A549 (cell line): ENCODE results near the gene CCDC70. TPM values are rescaled to one million over a fixed set of nuclear protein-coding genes. Genes with fewer than 3 reads are reported as not detected.

Source experiments
- ATAC-seq, 2 experiments: fragments of 200-7000 bp in 1 of 2; fragments of >200 bp in 1 of 2; cut with Nextera tagmentation in 1 of 2; cut with Tn5 transposase in 1 of 2; 3 replicates each; pipeline versions ENCODE4 v1.8.0 to v1.9.1; 2018 to 2020; ENCODE audit warnings: mild to moderate bottlenecking in 1 of 2, moderate library complexity in 1 of 2
- CTCF ChIA-PET: fragments of 300-600 bp; sonication (Branson Sonifier 250); formaldehyde crosslinking; extraction: SDS; loops from one replicate; lab custom pipeline; 2021; ENCODE audit warnings: antibody characterized with exemption, inconsistent platforms; lab: Yijun Ruan, JAX
- POLR2A ChIA-PET: fragments of 350-600 bp; formaldehyde crosslinking; extraction: SDS; loops from one replicate; lab custom pipeline; 2021; ENCODE audit warnings: antibody characterized with exemption, inconsistent platforms; lab: Yijun Ruan, JAX
- DNase-seq, 2 experiments: peaks; one replicate each; pipeline versions ENCODE4 v3.0.0 to v3.0.0-alpha.2; 2011 to 2016; ENCODE audit warnings: low read depth in 1 of 2, low spot score in 1 of 2
- FAIRE-seq: peaks from 2 replicates; lab custom pipeline; 2011; peaks lifted over from hg19 to GRCh38; lab: Jason Lieb, UNC
- H3K27ac ChIP-seq, 2 experiments: fragments of >200 bp; sonication (Bioruptor Twin); formaldehyde crosslinking; 3 replicates each; pipeline ENCODE4 v1.5.1; 2016 to 2017
- H3K4me1 ChIP-seq: fragments of >200 bp; sonication (Bioruptor Twin); formaldehyde crosslinking; 3 replicates; pipeline ENCODE4 v1.6.1; 2016
- H3K4me2 ChIP-seq: fragments of >200 bp; sonication (Bioruptor Twin); formaldehyde crosslinking; 3 replicates; pipeline ENCODE4 v1.6.1; 2016
- H3K4me3 ChIP-seq: fragments of >200 bp; sonication (Bioruptor Twin); formaldehyde crosslinking; 3 replicates; pipeline ENCODE4 v1.5.1; 2016
- H3K9me3 ChIP-seq: fragments of >200 bp; sonication (Bioruptor Twin); formaldehyde crosslinking; 3 replicates; pipeline ENCODE4 v1.6.1; 2016
- BHLHE40 ChIP-seq: IDR thresholded peaks from 2 replicates; pipeline ENCODE4 v1.6.1; 2012; ENCODE audit warnings: low read depth, low read length, inconsistent platforms
- CBX2 ChIP-seq: fragments of 200-600 bp; sonication (generic); IDR thresholded peaks from 2 replicates; pipeline ENCODE4 v1.6.1; 2016; ENCODE audit warnings: low read depth, mild to moderate bottlenecking, borderline replicate concordance
- CBX8 ChIP-seq: fragments of 200-600 bp; sonication (generic); IDR thresholded peaks from 2 replicates; pipeline ENCODE4 v1.6.1; 2016
- CEBPB ChIP-seq, 2 experiments: fragments of >200 bp in 1 of 2; sonication (Bioruptor Twin) in 1 of 2; formaldehyde crosslinking in 1 of 2; IDR thresholded peaks; 2 replicates each; pipeline ENCODE4 v1.6.1; 2012 to 2016
- CHD4 ChIP-seq: fragments of 200-600 bp; sonication (generic); IDR thresholded peaks from 2 replicates; pipeline ENCODE4 v1.6.1; 2016; ENCODE audit warnings: antibody characterized with exemption, mild to moderate bottlenecking, borderline replicate concordance
- EHMT2 ChIP-seq: fragments of 200-600 bp; sonication (generic); IDR thresholded peaks from 2 replicates; pipeline ENCODE4 v1.6.1; 2016; ENCODE audit warnings: antibody characterized with exemption, low read depth, mild to moderate bottlenecking, moderate library complexity
- EP300 ChIP-seq, 2 experiments: fragments of >200 bp; sonication (Bioruptor Twin); formaldehyde crosslinking; IDR thresholded peaks; 2 replicates in 1 of 2; 3 replicates in 1 of 2; pipeline ENCODE4 v1.6.1; 2016 to 2017
- ESRRA ChIP-seq: fragments of 150-350 bp; IDR thresholded peaks from 2 replicates; pipeline ENCODE4 v1.6.1; 2014; ENCODE audit warnings: mild to moderate bottlenecking, low read length, borderline replicate concordance
- FOXS1 ChIP-seq: fragments of 250-450 bp; sonication (Bioruptor Pico); IDR thresholded peaks from 2 replicates; pipeline ENCODE4 v1.5.0; 2020; ENCODE audit warnings: mild to moderate bottlenecking, moderate library complexity
- GATA3 ChIP-seq: IDR thresholded peaks from 2 replicates; pipeline ENCODE4 v1.6.1; 2012; ENCODE audit warnings: borderline replicate concordance
- HEYL ChIP-seq: fragments of 250-450 bp; sonication (Bioruptor Pico); IDR thresholded peaks from 2 replicates; pipeline ENCODE4 v1.8.0; 2021; ENCODE audit warnings: mild to moderate bottlenecking, moderate library complexity
- HOXB13 ChIP-seq: fragments of 250-450 bp; sonication (Bioruptor Pico); IDR thresholded peaks from 2 replicates; pipeline ENCODE4 v1.5.0; 2020; ENCODE audit warnings: low read depth, mild to moderate bottlenecking, moderate library complexity
- HOXB5 ChIP-seq: fragments of 250-450 bp; sonication (Bioruptor Pico); IDR thresholded peaks from 2 replicates; pipeline ENCODE4 v1.5.0; 2020; ENCODE audit warnings: mild to moderate bottlenecking, moderate library complexity
- MAZ ChIP-seq: fragments of 150-350 bp; IDR thresholded peaks from 2 replicates; pipeline ENCODE4 v1.6.1; 2014; ENCODE audit warnings: antibody characterized with exemption, low read depth, low read length, borderline replicate concordance
- NFE2L2 ChIP-seq: fragments of 150-350 bp; conservative IDR thresholded peaks from 2 replicates; pipeline ENCODE4 v1.6.1; 2014; ENCODE audit warnings: low read length
- NR3C1 ChIP-seq: fragments of >200 bp; sonication (Bioruptor Twin); formaldehyde crosslinking; IDR thresholded peaks from 3 replicates; pipeline ENCODE4 v1.6.1; 2017
- PHF8 ChIP-seq: fragments of 200-600 bp; sonication (generic); IDR thresholded peaks from 2 replicates; pipeline ENCODE4 v1.6.1; 2016; ENCODE audit warnings: low read depth, mild to moderate bottlenecking, antibody characterized with exemption, moderate library complexity, borderline replicate concordance
- POLR2AphosphoS2 ChIP-seq: conservative IDR thresholded peaks from 2 replicates; pipeline ENCODE4 v1.6.1; 2012; ENCODE audit warnings: low read length, improper control_type of control experiment, inconsistent platforms
- TP53 ChIP-seq: fragments of 250-450 bp; sonication (Bioruptor Pico); IDR thresholded peaks from 2 replicates; pipeline ENCODE4 v1.5.0; 2021; ENCODE audit warnings: mild to moderate bottlenecking, moderate library complexity
- ZC3H11A ChIP-seq: fragments of 450-650 bp; IDR thresholded peaks from 2 replicates; pipeline ENCODE4 v1.6.1; 2014; ENCODE audit warnings: antibody characterized with exemption, mild to moderate bottlenecking
- ZNF302 ChIP-seq: fragments of 250-450 bp; sonication (Bioruptor Pico); IDR thresholded peaks from 2 replicates; pipeline ENCODE4 v1.9.0; 2021; ENCODE audit warnings: inconsistent platforms, mild to moderate bottlenecking, moderate library complexity
- WGBS: methylation state at CpG from one replicate; pipeline ENCODE4 v1.1.6; 2017; ENCODE audit errors: missing lambda C conversion rate; 5-methylcytosine and 5-hydroxymethylcytosine counted together
- polyA plus RNA-seq, 4 experiments: library from polyadenylated mRNA; depleted of rRNA in 3 of 4; stranded (reverse); fragments of >200 nt; fragmentation: RNase III in 1 of 4; extraction: RNeasy Plus Mini Kit Qiagen cat#74134 plus additional on column Dnase treatment in 1 of 4; gene quantifications; 2 replicates in 3 of 4; 3 replicates in 1 of 4; pipeline ENCODE4 v1.2.3, GENCODE V29; 2011 to 2017
- TF ChIP-seq, protein P1 (sequence below): fragments of 150-350 bp; IDR thresholded peaks from 2 replicates; pipeline ENCODE4 v1.6.1; 2014; ENCODE audit warnings: low read depth, mild to moderate bottlenecking, low read length
- TF ChIP-seq, protein P2 (sequence below): fragments of >200 bp; sonication (Bioruptor Twin); formaldehyde crosslinking; IDR thresholded peaks from 3 replicates; pipeline ENCODE4 v1.5.1; 2016
- TF ChIP-seq, protein P3 (sequence below): fragments of 250-450 bp; sonication (Bioruptor Pico); IDR thresholded peaks from 2 replicates; pipeline ENCODE4 v1.5.0; 2020; ENCODE audit warnings: low read depth, mild to moderate bottlenecking, moderate library complexity
- TF ChIP-seq, protein P4 (sequence below): fragments of 200-600 bp; sonication (generic); IDR thresholded peaks from 2 replicates; pipeline ENCODE4 v1.6.1; 2016; ENCODE audit warnings: antibody characterized with exemption, mild to moderate bottlenecking, moderate library complexity
- TF ChIP-seq, protein P5 (sequence below): fragments of >200 bp; sonication (Bioruptor Twin); formaldehyde crosslinking; IDR thresholded peaks from 2 replicates; pipeline ENCODE4 v1.6.1; 2016

CCDC70 gene
- polyA plus RNA-seq, 2 of the 4 experiments (the other 2 are of a cell fraction), result not detected

DNA sequence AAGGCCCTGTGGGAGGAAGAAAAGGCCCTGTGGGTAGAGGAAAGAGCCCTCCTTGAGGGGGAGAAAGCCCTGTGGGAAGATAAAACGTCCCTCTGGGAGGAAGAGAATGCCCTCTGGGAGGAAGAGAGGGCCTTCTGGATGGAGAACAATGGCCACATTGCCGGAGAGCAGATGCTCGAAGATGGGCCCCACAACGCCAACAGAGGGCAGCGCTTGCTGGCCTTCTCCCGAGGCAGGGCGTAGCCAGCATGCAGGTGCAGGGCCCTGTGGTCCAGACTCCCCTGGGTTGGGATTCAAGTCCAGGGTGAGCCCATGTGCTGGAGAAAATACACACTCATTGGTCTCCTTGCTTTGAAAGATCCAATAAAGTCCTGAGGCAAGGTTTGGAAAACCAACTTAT, 4.1 kb downstream of the CCDC70 start (continued):
- no peak for TF ChIP-seq CEBPB (IDR thresholded peaks at IDR 0.05)

DNA sequence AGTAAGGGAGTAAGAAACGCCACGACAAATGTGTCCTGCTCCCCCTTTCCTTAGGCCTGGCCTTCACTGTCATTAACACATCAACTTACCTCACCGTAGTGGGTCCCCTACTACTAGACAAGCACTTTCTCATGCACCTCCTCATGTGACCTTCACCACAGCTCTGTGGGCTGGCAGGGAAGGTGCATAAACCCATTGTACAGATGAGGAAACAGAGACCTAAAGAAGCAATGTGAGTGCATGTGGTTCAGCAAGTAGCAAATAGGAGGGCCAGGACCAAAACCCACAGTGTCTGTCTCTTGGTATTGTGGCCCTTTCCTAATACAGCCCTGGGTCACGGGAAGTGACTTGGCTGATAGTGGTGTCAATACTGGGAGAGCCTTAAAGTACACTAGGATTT, 5.3 kb downstream of the CCDC70 start:
- CTCF ChIA-PET, result no interaction called here
- Histone ChIP-seq H3K4me2 (no peak overlapping the region), H3K4me3 (no peak overlapping the region), H3K27ac (no peak overlapping the region), H3K4me1 (no peaks in the 10 kb centered on the region), H3K9me3 (no peaks in the 10 kb centered on the region)
- TF ChIP-seq EHMT2 (no peak), CBX2 (no peak), HEYL (CRISPR knock-in tag) (no peak), NR3C1 (no peak), ESRRA (no peak), CEBPB (IDR thresholded peaks at IDR 0.05) (no peak), TP53 (CRISPR knock-in tag) (no peak), PHF8 (no peak), ZNF302 (CRISPR knock-in tag) (no peak), HOXB13 (CRISPR knock-in tag) (no peak), NFE2L2 (no peak), POLR2AphosphoS2 (no peak)
- TF ChIP-seq, protein P1, sequence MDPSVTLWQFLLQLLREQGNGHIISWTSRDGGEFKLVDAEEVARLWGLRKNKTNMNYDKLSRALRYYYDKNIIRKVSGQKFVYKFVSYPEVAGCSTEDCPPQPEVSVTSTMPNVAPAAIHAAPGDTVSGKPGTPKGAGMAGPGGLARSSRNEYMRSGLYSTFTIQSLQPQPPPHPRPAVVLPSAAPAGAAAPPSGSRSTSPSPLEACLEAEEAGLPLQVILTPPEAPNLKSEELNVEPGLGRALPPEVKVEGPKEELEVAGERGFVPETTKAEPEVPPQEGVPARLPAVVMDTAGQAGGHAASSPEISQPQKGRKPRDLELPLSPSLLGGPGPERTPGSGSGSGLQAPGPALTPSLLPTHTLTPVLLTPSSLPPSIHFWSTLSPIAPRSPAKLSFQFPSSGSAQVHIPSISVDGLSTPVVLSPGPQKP, result no peak
- TF ChIP-seq, protein P2, sequence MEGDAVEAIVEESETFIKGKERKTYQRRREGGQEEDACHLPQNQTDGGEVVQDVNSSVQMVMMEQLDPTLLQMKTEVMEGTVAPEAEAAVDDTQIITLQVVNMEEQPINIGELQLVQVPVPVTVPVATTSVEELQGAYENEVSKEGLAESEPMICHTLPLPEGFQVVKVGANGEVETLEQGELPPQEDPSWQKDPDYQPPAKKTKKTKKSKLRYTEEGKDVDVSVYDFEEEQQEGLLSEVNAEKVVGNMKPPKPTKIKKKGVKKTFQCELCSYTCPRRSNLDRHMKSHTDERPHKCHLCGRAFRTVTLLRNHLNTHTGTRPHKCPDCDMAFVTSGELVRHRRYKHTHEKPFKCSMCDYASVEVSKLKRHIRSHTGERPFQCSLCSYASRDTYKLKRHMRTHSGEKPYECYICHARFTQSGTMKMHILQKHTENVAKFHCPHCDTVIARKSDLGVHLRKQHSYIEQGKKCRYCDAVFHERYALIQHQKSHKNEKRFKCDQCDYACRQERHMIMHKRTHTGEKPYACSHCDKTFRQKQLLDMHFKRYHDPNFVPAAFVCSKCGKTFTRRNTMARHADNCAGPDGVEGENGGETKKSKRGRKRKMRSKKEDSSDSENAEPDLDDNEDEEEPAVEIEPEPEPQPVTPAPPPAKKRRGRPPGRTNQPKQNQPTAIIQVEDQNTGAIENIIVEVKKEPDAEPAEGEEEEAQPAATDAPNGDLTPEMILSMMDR, result no peak
- TF ChIP-seq, protein P3, sequence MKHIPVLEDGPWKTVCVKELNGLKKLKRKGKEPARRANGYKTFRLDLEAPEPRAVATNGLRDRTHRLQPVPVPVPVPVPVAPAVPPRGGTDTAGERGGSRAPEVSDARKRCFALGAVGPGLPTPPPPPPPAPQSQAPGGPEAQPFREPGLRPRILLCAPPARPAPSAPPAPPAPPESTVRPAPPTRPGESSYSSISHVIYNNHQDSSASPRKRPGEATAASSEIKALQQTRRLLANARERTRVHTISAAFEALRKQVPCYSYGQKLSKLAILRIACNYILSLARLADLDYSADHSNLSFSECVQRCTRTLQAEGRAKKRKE (CRISPR knock-in tag), result no peak
- no peak for ATAC-seq
- DNase-seq, result no peak
- POLR2A ChIA-PET, result no interaction called here
- no peak for FAIRE-seq
- 77% methylated on average over 4 of the region's 4 CpGs for WGBS

DNA sequence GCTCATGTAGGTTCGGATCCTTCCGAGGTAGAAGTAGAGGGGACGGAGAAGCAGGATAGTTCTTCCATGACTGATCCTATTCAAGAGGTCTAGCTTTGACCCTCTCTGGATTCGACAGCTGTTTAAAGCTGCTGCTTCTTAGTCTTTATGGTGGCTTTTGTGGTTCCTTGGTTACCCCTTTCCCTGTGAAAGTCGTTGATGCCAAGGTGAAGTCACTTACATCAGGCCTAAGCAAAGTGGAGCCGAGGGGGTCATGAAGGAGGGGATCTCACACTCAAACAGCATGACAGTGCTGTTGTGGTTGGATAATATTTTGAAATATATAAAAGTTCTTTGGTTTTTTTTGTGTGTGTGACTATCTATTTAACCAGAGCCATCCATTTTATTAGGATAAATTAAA, 8.1 kb downstream of the CCDC70 start:
- Histone ChIP-seq H3K4me2 (no peak overlapping the region), H3K9me3 (no peaks in the 10 kb centered on the region), H3K4me1 (no peaks in the 10 kb centered on the region), H3K27ac (no peak overlapping the region), H3K4me3 (no peak overlapping the region)
- DNase-seq (no peak), ATAC-seq (no peak), FAIRE-seq (no peak)
- POLR2A ChIA-PET, result no interaction called here
- no peak for TF ChIP-seq BHLHE40
- TF ChIP-seq, protein P4, sequence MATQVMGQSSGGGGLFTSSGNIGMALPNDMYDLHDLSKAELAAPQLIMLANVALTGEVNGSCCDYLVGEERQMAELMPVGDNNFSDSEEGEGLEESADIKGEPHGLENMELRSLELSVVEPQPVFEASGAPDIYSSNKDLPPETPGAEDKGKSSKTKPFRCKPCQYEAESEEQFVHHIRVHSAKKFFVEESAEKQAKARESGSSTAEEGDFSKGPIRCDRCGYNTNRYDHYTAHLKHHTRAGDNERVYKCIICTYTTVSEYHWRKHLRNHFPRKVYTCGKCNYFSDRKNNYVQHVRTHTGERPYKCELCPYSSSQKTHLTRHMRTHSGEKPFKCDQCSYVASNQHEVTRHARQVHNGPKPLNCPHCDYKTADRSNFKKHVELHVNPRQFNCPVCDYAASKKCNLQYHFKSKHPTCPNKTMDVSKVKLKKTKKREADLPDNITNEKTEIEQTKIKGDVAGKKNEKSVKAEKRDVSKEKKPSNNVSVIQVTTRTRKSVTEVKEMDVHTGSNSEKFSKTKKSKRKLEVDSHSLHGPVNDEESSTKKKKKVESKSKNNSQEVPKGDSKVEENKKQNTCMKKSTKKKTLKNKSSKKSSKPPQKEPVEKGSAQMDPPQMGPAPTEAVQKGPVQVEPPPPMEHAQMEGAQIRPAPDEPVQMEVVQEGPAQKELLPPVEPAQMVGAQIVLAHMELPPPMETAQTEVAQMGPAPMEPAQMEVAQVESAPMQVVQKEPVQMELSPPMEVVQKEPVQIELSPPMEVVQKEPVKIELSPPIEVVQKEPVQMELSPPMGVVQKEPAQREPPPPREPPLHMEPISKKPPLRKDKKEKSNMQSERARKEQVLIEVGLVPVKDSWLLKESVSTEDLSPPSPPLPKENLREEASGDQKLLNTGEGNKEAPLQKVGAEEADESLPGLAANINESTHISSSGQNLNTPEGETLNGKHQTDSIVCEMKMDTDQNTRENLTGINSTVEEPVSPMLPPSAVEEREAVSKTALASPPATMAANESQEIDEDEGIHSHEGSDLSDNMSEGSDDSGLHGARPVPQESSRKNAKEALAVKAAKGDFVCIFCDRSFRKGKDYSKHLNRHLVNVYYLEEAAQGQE, result no peak
- no peak for TF ChIP-seq EP300 (IDR thresholded peaks at IDR 0.05)
- TF ChIP-seq CBX8, result no peak
- TF ChIP-seq HOXB5 (CRISPR knock-in tag), result no peak
- no peak for TF ChIP-seq CHD4
- no peak for TF ChIP-seq GATA3
- no peak for TF ChIP-seq ZC3H11A
- TF ChIP-seq, protein P5, sequence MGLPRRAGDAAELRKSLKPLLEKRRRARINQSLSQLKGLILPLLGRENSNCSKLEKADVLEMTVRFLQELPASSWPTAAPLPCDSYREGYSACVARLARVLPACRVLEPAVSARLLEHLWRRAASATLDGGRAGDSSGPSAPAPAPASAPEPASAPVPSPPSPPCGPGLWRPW, result no peak
- TF ChIP-seq MAZ, result no peak
- TF ChIP-seq FOXS1 (CRISPR knock-in tag), result no peak
- 44% methylated on average over 6 of the region's 6 CpGs for WGBS
- CTCF ChIA-PET, result interaction anchor here (0.7 kb wide), 1 partner anchor 584 kb away, joined by 3 read pairs; no protein-coding TSS in a partner anchor
